Endothelial cell of umbilical vein (primary cell): ENCODE measurements around the gene CNTLN.
"Not testable (repeated sequence)": the region's sequence is repeated elsewhere in the genome, so short reads cannot be mapped to it uniquely, and the experiment has no call there.

Experiments used
- EZH2 ChIP-seq: IDR thresholded peaks from 2 replicates; pipeline ENCODE4 v1.6.1; 2012; ENCODE audit warnings: borderline replicate concordance, low read depth, mild to moderate bottlenecking, moderate library complexity, low read length, inconsistent platforms; ENCODE audit not compliant: severe bottlenecking
- POLR2A ChIP-seq: IDR thresholded peaks from 2 replicates; pipeline ENCODE4 v1.6.1; 2012; ENCODE audit warnings: low read depth, mild to moderate bottlenecking, control low read depth, low read length
- POLR2AphosphoS5 ChIP-seq: IDR thresholded peaks from 2 replicates; pipeline ENCODE4 v1.6.1; 2012; ENCODE audit warnings: low read depth, mild to moderate bottlenecking, control low read depth, low read length, moderate library complexity; ENCODE audit not compliant: insufficient read depth
- TF ChIP-seq, protein P1 (sequence below), 2 donors: IDR thresholded peaks; 1 replicate in 1 of 2; 2 replicates in 1 of 2; pipeline ENCODE4 v1.5.1; 2011; ENCODE audit warnings: low read length in 2 of 2, mild to moderate bottlenecking in 2 of 2, moderate library complexity in 2 of 2, control low read depth in 1 of 2, inconsistent platforms in 1 of 2, low read depth in 1 of 2; ENCODE audit not compliant: insufficient read depth in 1 of 2; ENCODE audit errors: extremely low read depth in 1 of 2

GRCh38 chr9:17445126-17445525 lies 310.3 kb downstream of the CNTLN start:
- TF ChIP-seq EZH2, POLR2A, POLR2AphosphoS5: not testable (repeated sequence)
- TF ChIP-seq, protein P1, sequence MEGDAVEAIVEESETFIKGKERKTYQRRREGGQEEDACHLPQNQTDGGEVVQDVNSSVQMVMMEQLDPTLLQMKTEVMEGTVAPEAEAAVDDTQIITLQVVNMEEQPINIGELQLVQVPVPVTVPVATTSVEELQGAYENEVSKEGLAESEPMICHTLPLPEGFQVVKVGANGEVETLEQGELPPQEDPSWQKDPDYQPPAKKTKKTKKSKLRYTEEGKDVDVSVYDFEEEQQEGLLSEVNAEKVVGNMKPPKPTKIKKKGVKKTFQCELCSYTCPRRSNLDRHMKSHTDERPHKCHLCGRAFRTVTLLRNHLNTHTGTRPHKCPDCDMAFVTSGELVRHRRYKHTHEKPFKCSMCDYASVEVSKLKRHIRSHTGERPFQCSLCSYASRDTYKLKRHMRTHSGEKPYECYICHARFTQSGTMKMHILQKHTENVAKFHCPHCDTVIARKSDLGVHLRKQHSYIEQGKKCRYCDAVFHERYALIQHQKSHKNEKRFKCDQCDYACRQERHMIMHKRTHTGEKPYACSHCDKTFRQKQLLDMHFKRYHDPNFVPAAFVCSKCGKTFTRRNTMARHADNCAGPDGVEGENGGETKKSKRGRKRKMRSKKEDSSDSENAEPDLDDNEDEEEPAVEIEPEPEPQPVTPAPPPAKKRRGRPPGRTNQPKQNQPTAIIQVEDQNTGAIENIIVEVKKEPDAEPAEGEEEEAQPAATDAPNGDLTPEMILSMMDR (IDR thresholded peaks at IDR 0.05; ENCODE audit: extremely low read depth in 1 of 2, insufficient read depth in 1 of 2, low read depth in 1 of 2, low read length in 2 of 2) = not testable (repeated sequence)
